Activated gamma-delta T cell treated with anti-CD3 and anti-CD28 coated beads, Interleukin-2, amount 50 U/mL, for 16 hours (primary cell): ENCODE measurements around the gene EEFSEC.

ENCODE experiments used
- DNase-seq: peaks from one replicate; pipeline ENCODE4 v3.0.0-alpha.2; 2020; ENCODE audit warnings: low read depth

EEFSEC gene

GRCh38 chr3:128316481-128316891 lies 163.2 kb downstream of the EEFSEC start:
- peak; percentile 17 for DNase-seq

DNA sequence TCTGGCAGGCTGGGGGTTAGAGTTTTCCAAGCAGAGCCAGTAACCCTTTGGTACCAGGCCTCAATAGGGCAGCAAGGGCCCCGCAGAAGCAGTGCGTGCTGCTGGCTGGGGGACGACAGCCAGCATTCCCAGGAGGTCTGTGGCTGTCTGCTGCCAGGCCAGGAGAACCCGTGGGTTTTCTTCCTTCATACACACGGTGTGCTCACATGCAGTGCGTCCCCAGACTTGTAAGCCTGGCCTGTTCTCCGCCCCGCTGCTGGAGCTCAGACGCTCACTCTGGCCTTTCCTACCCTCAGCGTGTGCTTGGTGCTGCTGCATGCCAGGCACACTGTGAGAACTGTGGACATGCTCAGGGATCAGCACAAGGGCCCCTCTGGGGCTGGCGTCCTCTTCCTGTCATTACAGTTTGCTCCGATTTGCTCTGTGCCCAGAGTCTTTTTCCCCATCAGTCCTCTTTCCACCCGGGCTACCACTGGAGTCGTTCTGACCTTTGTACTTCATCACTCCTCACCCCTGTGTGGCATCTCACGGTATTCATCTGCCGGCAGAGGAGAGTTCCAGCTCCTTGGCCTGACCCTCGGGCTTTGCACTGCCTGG lies 163.9 kb downstream of the EEFSEC start:
- no peak for DNase-seq

GRCh38 chr3:128317698-128318231 lies 164.5 kb downstream of the EEFSEC start:
- no peak for DNase-seq

DNA sequence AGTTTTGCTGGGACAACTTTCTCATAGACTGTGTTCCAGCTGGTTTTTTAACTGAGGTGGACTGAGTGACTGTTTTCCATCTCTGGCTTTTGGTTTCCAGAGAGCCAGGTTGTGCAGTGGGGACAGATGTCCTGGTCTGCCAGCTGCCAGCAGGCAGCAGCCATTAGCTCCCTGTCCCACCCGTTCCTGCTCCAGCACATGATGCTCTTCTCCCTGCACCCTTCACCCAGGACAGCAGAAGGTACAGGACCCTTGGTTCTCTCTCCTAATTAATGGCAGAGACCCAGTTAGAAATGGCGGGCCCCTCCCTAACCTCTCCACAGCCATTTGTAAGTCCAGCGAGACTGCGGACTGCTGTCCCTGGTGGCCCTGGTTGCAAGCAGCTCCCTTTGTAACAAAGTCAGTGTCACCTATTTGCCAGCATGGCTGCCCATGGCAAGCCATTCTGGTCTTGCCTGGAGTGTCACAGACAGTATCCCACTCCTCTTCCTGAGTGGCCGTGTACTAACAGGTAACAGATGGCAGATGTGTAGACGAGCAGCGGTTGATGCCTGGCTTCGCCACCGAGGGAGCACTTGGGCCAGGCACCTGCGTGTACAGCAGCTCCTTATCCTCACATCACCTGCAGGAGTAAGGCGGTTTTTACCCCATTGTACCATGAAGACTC lies 165.1 kb downstream of the EEFSEC start:
- DNase-seq, result no peak

- no peak for DNase-seq
These were observed 165.8 kb downstream of the EEFSEC start for GRCh38 chr3:128319107-128319506.

- DNase-seq, result no peak
These were observed 166.5 kb downstream of the EEFSEC start for GRCh38 chr3:128319741-128320141.

- no peak for DNase-seq
These were observed 167.5 kb downstream of the EEFSEC start for GRCh38 chr3:128320551-128321340.

GRCh38 chr3:128321418-128321817 lies 168.1 kb downstream of the EEFSEC start:
- no peak for DNase-seq

DNA sequence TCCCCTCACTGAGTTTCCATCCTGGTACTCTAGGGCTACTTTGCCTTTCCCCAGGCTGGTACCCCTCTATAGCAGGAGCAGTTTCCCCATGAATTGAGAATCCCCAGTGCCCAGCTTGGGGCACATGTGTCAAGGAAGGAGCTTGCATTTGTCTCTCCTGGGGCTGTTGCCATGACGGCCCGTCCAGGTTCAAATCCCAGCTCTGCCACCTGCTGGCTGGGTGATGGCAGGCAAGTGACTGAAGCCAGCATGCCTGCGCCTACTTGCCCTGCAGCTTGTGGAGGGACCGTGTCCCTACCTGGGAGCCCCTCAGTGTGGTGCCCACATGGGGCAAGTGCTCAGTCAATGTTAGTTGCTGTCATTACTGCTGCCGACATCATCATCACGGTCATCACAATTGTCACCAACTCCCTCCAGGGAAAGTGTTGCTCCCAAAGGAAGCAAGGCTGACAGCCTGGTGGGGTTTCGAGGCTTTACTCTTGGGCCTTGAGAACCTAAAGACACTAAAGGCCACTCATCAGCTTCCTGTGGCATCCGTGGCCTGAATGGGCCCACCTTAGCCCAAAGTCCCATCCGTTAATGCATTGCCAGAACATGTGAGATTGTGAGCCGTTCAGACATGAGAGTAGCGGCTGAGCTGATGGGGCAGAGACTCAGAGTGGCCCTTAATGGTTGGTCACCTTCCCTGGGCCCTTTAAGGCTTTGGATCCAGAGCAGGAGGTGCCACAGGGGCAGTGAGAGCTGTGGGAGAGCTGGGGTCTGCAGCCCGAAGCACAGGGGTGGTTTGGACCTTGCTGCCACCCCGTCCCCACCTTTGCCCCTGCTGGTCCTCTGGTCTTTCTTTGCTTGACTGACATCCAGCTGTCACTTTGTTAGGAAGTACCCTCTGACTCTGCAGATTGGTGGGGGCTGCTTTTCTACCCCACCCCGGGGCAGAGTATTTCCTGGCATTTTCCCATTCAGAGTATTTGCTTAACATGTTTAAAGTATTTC lies 169.0 kb downstream of the EEFSEC start:
- DNase-seq, result peak; percentile 17

- DNase-seq, result no peak
These were observed 170.2 kb downstream of the EEFSEC start for GRCh38 chr3:128323206-128324081.

DNA sequence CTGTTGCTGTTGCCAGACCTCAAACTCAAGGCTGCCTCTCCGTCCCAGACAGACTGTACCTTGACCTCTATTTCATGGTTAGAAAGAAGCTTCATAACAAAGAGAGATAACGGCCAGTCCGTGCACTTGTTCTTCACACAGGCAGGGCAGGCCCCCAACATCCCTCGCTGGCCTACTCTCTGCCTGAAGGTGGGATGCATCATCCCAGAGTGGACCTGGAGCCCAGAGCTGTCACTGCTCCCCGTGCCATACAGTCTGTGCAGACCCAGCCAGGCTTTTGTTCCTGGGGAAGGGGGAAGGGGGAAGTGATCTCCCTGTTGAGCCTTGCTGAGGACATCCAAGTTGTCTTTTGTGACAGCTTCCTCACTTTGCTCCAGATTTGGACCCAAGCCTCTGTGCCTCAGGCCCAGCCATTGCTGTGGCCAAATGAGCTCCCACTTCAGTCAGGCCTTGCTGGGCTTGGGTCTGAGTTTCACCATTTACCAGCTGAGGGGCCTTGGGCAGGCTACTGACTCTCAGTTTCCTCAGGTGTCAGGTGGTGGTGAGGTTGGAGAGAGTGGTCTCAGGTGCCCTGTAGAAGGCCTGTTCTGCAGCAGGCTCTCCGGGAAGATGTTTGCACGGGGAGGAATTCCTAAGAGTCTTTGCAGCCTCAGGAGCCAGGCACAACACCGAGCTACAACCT lies 171.8 kb downstream of the EEFSEC start:
- no peak for DNase-seq

GRCh38 chr3:128326051-128326823 lies 173.0 kb downstream of the EEFSEC start:
- no peak for DNase-seq

DNA sequence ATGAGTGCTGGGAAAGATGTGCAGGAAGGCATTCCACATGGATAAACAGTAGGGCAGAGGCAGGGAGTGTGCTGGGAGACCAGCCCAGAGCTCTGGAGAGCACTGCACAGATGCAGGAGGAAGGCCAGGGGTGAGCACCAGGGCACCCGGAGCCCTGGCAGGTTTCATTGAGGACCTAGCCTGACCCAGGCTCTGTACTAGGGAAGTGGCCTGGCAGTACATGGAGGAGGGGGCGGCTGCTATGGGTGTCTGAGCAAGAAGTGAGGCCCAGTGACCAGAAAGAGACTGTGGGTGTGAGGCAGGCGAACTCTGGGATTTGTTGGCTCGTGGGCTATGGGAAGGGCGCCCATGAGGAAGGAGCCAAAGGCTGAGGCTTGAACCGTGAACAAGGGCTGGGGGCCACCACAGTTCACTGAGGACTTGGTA lies 174.3 kb downstream of the EEFSEC start:
- no peak for DNase-seq

DNA sequence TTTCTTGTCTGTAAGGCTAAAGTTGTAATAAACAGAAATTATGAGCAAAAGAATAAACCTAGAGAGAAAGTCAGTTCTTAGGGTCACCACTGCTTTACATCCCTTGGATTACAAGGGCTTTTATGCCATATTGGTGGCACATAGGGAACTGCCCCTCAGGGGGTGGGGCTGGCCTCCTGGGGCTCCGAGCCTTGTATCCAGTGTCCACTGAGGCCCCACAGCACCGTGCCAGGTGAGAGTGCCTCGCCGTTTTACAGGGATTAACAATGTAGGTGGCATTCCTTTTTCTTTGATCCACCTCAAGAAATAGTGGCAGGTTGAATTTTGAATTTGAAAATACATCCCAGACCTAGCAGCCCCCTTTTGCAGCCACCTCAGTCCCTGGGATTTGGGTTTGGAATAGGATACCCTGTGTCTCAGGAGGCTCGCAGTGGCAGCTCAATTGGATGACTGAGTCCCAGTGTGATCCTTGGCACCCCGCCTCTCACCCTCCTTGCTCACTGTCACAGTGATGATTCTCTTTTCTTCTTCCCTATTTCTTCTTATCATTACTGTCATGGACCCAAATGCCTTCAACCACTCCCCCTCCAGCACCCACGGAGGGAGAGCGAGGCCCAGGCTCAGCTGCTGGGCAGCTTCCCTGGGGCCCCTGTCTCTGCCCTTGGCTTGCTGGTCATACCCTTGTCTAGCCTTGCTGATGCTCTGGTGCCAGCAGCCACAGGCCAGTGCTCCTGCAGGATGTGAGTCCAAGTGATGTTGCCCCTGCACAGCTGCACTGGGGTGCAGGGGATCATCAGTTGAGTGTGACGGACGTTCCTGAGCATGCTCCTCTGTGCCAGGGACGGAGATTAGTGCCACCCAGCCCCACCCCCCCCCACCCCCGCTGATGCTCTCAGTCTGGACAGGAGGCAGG lies 175.5 kb downstream of the EEFSEC start:
- no peak for DNase-seq

GRCh38 chr3:128329491-128330213 lies 176.4 kb downstream of the EEFSEC start:
- DNase-seq, result no peak

- no peak for DNase-seq
These were observed 177.0 kb downstream of the EEFSEC start for GRCh38 chr3:128330214-128330842.

DNA sequence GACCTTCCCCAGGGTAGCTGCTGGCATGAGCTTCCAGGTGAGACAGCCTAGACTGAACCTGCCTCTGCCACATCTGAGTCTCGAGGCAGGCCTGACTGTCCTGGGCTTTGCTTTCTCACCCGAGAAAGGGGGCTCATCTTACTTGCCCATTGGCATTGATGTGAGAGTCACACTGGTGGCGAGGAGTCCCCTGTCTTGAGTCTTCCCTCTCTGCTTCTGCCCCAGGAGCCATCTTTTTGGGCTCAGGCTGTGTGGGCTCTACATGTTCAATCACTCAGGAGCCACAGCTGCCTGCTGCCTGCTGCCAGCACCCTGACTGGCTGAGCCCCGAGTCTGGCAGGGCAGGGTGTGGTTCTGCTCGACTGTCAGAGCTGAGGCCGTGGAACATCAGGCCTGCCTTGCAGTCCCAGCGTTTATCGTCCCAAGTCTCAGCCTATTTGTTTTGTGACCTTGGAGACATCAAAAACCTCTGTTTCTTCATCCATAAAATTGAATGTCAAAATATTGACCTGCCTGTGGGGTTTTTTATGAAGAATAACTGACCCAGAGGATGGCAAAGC lies 180.9 kb downstream of the EEFSEC start:
- DNase-seq, result no peak
